Natural killer cell (primary cell): ENCODE measurements around the gene LNPEP. TPM values are rescaled to one million over a fixed set of nuclear protein-coding genes. Genes with fewer than 3 reads are reported as not detected.

Experiments
- ATAC-seq, 3 donors: fragments of 150-1000 bp in 2 of 3; fragments of 200-7000 bp in 1 of 3; cut with Tn5 transposase; 1 replicate in 1 of 3; 2 replicates in 2 of 3; pipeline ENCODE4 v1.10.0; 2021; ENCODE audit warnings: mild to moderate bottlenecking in 2 of 3, moderate library complexity in 2 of 3
- DNase-seq, 2 donors: peaks; one replicate each; pipeline versions ENCODE4 v3.0.0 to v3.0.0-alpha.2; 2013 to 2021; ENCODE audit warnings: mixed read lengths in 1 of 2
- H3K27ac ChIP-seq: one replicate; pipeline ENCODE4 v1.5.1; 2013; ENCODE audit warnings: mild to moderate bottlenecking, low read length
- H3K27me3 ChIP-seq: one replicate; pipeline ENCODE4 v1.6.1; 2013; ENCODE audit warnings: low read length; ENCODE audit not compliant: control insufficient read depth, insufficient read depth
- H3K36me3 ChIP-seq: one replicate; pipeline ENCODE4 v1.6.1; 2013; ENCODE audit warnings: low read length; ENCODE audit not compliant: control insufficient read depth, insufficient read depth
- H3K4me1 ChIP-seq: one replicate; pipeline ENCODE4 v1.6.1; 2013; ENCODE audit warnings: low read length; ENCODE audit not compliant: control insufficient read depth, insufficient read depth
- H3K4me3 ChIP-seq: one replicate; pipeline ENCODE4 v1.5.1; 2013; ENCODE audit warnings: low read length
- H3K9me3 ChIP-seq: one replicate; pipeline ENCODE4 v1.6.1; 2013; ENCODE audit warnings: low read length; ENCODE audit not compliant: control insufficient read depth, insufficient read depth
- H3K27ac Mint-ChIP-seq, 2 donors: one replicate each; pipeline ENCODE4 v1.8.0; 2022; ENCODE audit warnings: mild to moderate bottlenecking in 2 of 2, mixed read lengths in 2 of 2, moderate library complexity in 1 of 2
- H3K27me3 Mint-ChIP-seq, 2 donors: one replicate each; pipeline ENCODE4 v1.8.0; 2022; ENCODE audit warnings: low read depth in 2 of 2, mixed read lengths in 2 of 2
- H3K36me3 Mint-ChIP-seq: one replicate; pipeline ENCODE4 v1.8.0; 2022; ENCODE audit warnings: mixed read lengths
- H3K4me1 Mint-ChIP-seq, 2 donors: one replicate each; pipeline ENCODE4 v1.8.0; 2022; ENCODE audit warnings: mixed read lengths in 2 of 2
- H3K4me3 Mint-ChIP-seq: one replicate; pipeline ENCODE4 v1.8.0; 2022; ENCODE audit warnings: mild to moderate bottlenecking, moderate library complexity, mixed read lengths
- H3K9me3 Mint-ChIP-seq, 2 donors: one replicate each; pipeline ENCODE4 v1.8.0; 2022; ENCODE audit warnings: mixed read lengths in 2 of 2
- CTCF ChIP-seq: fragments of 200-600 bp; IDR thresholded peaks from one replicate; pipeline ENCODE4 v1.8.0; 2022; ENCODE audit warnings: antibody characterized with exemption
- WGBS: methylation state at CpG from one replicate; pipeline ENCODE4 v1.1.7; 2013; ENCODE audit warnings: missing lambda C conversion rate; ENCODE audit not compliant: insufficient coverage; 5-methylcytosine and 5-hydroxymethylcytosine counted together
- intact Hi-C: fragments of 100-400 bp; cut with micrococcal nuclease; formaldehyde crosslinking; loops from one replicate; pipeline ENCODE4 v1.14.2; 2022
- total RNA-seq, 4 donors: library from RNA; stranded (reverse); fragments of 120-200 nt in 1 of 4; gene quantifications; one replicate each; pipeline versions ENCODE4 v1.2.3 to v1.2.4, GENCODE V29; 2013 to 2022

LNPEP gene
- 100 to 1,000 TPM; 126 to 162 (median 135) TPM for total RNA-seq
- total RNA-seq (2013): 200 TPM

GRCh38 chr5:96935559-96936430 is at the start of gene LNPEP:
TSS of gene LNPEP (plus strand) at chr5:96936080. CDS start at chr5:96936156, 76 bp downstream.
- Mint-ChIP-seq H3K36me3 (no peaks in the 10 kb centered on the region), H3K27ac (peak within 1 kb of the TSS; percentile 93 to 94), H3K4me3 (peak within 1 kb of the TSS; percentile 91), H3K27me3 (no peaks in the 10 kb centered on the region), H3K9me3 (no peaks in the 10 kb centered on the region), H3K4me1 (peaks cover 78 to 82% of the 10 kb centered on the region in 2 donors)
- DNase-seq (peak; percentile 89 to 96), ATAC-seq (peak; percentile 41 to 66 (median 52))
- intact Hi-C loops: loop anchor here (1.0 to 5.0 kb wide), 10 partner anchors 16 to 1992 kb away; partner anchors contain the start of genes CHD1, ELL2, ERAP1 and ERAP2
- no peaks in the 10 kb centered on the region for H3K27me3 ChIP-seq
- TF ChIP-seq CTCF: no peak
- peak within 1 kb of the TSS; percentile 91 for H3K27ac ChIP-seq
- no peaks in the 10 kb centered on the region for H3K36me3 ChIP-seq
- under 1% methylated on average over 79 of the region's 79 CpGs for WGBS
- H3K4me1 ChIP-seq: peaks cover 21% of the 10 kb centered on the region
- H3K9me3 ChIP-seq: no peaks in the 10 kb centered on the region
- H3K4me3 ChIP-seq: peak within 1 kb of the TSS; percentile 93

- no peaks in the 10 kb centered on the region for H3K9me3 Mint-ChIP-seq
- H3K27me3 ChIP-seq: no peaks in the 10 kb centered on the region
- peaks cover 25% of the 10 kb centered on the region for H3K36me3 Mint-ChIP-seq
- H3K36me3 ChIP-seq: peaks cover 83% of the 10 kb centered on the region
- H3K27ac ChIP-seq: no peak overlapping the region
- ATAC-seq: no peak
- no peak overlapping the region for H3K4me3 ChIP-seq
- H3K27ac Mint-ChIP-seq: peak overlapping the region in 1 of 2 donors; percentile 97
- no peak for TF ChIP-seq CTCF
- intact Hi-C loops: no loop called here
- no peaks in the 10 kb centered on the region for H3K9me3 ChIP-seq
- no peaks in the 10 kb centered on the region for H3K27me3 Mint-ChIP-seq
- H3K4me1 ChIP-seq: peaks cover 3% of the 10 kb centered on the region
- WGBS: 81% methylated on average over 4 of the region's 4 CpGs
- peak in 1 of 2 donors; percentile 50 for DNase-seq
- no peak overlapping the region for H3K4me3 Mint-ChIP-seq
- peaks cover 23 to 32% of the 10 kb centered on the region in 2 donors for H3K4me1 Mint-ChIP-seq
Observed at GRCh38 chr5:96893342-96893741, 42.5 kb upstream of the LNPEP start.

GRCh38 chr5:96896276-96896675 is 39.6 kb upstream of the LNPEP start:
- ATAC-seq: peak; percentile 69 to 76 (median 71)
- Histone ChIP-seq H3K4me3 (peak overlapping the region; percentile 19), H3K36me3 (peaks cover 78% of the 10 kb centered on the region), H3K4me1 (peaks cover 3% of the 10 kb centered on the region), H3K9me3 (no peaks in the 10 kb centered on the region), H3K27ac (peak overlapping the region; percentile 81), H3K27me3 (no peaks in the 10 kb centered on the region)
- H3K27ac Mint-ChIP-seq: peak overlapping the region; percentile 97
- no peak for TF ChIP-seq CTCF
- peak in 1 of 2 donors; percentile 68 for DNase-seq
- H3K4me1 Mint-ChIP-seq: peaks cover 27 to 28% of the 10 kb centered on the region in 2 donors
- no peaks in the 10 kb centered on the region for H3K27me3 Mint-ChIP-seq
- H3K36me3 Mint-ChIP-seq: peaks cover 35% of the 10 kb centered on the region
- WGBS: no CpG with 5 or more reads among the region's 4 CpGs
- intact Hi-C loops: no loop called here
- H3K9me3 Mint-ChIP-seq: no peaks in the 10 kb centered on the region
- peak overlapping the region; percentile 93 for H3K4me3 Mint-ChIP-seq
